ENCODE results near the gene FTO.

DNA sequence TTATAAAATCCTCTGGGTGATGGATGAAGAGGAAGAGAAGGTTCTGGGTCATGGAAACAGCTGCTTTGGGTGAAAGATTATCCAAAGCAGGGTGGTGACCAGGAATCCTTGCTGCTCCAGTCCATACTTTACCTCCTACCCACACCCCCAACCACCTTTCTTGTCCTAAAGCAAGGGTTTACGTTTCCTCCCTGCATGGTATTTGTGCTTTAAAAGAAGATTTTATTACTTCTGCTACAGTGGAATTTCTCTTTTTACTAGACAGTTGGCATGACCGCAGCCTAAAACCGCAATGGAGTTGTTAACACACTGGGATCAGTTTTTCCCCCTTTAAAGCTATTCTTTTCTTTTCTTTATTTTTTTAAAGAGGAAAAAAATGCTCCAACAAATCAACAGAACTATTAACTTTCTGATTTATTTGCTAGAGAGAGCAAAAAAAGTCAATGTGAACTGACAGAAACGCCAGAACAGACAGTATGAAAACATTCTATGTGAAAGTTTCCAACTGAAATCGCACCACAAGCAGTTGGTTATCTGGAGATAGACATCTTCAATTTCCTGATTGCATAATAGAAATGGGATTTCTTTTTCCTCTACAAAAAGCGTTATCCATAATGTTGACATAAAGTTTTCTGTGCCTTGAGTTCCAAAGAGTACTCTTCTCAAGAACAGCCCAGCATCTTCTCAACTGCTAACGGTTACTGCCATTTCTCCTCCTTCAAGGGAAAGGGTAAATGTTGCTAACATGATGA, 346.7 kb downstream of the FTO start:
- TF ChIP-seq, protein P1, sequence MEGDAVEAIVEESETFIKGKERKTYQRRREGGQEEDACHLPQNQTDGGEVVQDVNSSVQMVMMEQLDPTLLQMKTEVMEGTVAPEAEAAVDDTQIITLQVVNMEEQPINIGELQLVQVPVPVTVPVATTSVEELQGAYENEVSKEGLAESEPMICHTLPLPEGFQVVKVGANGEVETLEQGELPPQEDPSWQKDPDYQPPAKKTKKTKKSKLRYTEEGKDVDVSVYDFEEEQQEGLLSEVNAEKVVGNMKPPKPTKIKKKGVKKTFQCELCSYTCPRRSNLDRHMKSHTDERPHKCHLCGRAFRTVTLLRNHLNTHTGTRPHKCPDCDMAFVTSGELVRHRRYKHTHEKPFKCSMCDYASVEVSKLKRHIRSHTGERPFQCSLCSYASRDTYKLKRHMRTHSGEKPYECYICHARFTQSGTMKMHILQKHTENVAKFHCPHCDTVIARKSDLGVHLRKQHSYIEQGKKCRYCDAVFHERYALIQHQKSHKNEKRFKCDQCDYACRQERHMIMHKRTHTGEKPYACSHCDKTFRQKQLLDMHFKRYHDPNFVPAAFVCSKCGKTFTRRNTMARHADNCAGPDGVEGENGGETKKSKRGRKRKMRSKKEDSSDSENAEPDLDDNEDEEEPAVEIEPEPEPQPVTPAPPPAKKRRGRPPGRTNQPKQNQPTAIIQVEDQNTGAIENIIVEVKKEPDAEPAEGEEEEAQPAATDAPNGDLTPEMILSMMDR (IDR thresholded peaks at IDR 0.05) = no peak
- no peak for TF ChIP-seq ZFX (IDR thresholded peaks at IDR 0.05; ENCODE audit: borderline replicate concordance)
